Stimulated activated CD4-positive, alpha-beta T cell treated with anti-CD3 and anti-CD28 coated beads, Interleukin-2, amount 100 ng/mL, for 48 hours (primary cell): Measurements from ENCODE around the gene UBTD1.

ENCODE experiments used
- DNase-seq, 2 donors: peaks; one replicate each; pipeline ENCODE4 v3.0.0-alpha.2; 2020

The UBTD1 gene

GRCh38 chr10:97483921-97484320, 14.8 kb upstream of the UBTD1 start:
- DNase-seq, result no peak

- DNase-seq, result no peak
These were observed 13.0 kb upstream of the UBTD1 start for GRCh38 chr10:97485647-97486281.

- no peak for DNase-seq
These were observed 8.1 kb upstream of the UBTD1 start for GRCh38 chr10:97490592-97490991.

- DNase-seq, result no peak
These were observed 4.6 kb upstream of the UBTD1 start for GRCh38 chr10:97494151-97494550.

GRCh38 chr10:97494863-97495506, 3.7 kb upstream of the UBTD1 start:
- no peak for DNase-seq

DNA sequence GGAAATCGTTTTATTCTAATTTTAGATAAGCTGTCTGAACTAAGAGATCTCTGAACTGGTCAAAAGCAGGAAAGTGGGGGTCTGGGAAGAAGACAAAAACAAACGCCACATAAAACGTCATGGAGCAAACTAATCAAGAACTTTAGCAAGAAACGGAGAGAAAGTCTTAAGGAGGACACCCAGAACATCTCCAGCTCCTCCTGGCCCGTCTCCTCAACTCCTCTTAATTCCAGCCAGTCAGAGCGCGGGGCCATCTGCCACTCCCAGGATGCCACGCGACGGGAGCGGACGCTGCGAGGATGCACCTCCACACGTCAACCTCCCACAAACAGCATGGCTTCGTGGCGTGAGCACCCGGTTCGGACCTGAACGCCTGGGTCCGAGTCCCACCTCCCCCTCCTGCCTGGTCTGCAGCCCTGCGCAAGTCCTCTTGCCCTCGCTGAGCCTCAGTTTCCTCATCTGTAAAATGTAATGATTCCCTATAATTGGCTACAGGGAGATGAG, 1.1 kb upstream of the UBTD1 start:
- peak; percentile 73 to 74 for DNase-seq

DNA sequence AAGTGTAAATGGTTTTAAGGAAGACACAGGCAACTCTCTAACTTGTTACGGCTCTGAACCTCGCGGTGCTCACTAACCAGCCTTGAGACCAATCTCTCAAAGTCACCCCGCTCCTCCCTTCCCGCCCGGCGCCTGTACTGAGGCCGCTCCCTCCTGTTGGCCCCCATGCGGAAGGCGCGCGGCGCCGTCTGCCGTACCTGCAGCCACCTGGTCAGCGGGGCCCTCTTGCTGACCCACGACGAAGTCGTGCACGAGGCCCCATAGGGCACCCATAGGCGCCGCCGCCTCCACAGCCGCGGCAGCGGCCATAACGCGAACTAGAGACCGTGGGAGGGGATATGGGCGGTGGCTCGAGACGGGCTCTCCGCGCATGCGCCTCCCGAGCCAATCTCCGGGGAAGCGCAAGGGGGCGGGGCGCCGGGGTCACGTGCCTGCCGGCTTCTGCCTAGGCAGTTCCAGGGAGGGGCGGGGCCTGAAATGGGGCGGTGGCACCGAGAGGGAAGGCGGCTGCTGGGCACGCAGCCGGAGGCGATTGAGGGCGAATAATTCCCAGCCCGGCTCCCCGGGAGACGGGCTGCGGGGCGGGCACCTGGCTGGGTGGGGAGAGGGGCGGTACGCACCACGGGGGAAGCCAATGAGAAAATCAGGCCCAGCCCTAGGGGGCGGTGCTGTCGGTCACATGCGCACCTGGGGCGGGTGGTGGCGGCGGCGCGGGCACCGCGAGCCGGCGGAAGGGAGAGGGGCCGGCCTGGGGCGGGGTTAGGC, 466 bp upstream of the UBTD1 start, which contains the start of gene MMS19:
MMS19 (minus strand) TSS at position 347 of the 765 bp plus-strand sequence; CDS start at position 309, 38 bp downstream.
- peak; percentile 99 for DNase-seq

DNA sequence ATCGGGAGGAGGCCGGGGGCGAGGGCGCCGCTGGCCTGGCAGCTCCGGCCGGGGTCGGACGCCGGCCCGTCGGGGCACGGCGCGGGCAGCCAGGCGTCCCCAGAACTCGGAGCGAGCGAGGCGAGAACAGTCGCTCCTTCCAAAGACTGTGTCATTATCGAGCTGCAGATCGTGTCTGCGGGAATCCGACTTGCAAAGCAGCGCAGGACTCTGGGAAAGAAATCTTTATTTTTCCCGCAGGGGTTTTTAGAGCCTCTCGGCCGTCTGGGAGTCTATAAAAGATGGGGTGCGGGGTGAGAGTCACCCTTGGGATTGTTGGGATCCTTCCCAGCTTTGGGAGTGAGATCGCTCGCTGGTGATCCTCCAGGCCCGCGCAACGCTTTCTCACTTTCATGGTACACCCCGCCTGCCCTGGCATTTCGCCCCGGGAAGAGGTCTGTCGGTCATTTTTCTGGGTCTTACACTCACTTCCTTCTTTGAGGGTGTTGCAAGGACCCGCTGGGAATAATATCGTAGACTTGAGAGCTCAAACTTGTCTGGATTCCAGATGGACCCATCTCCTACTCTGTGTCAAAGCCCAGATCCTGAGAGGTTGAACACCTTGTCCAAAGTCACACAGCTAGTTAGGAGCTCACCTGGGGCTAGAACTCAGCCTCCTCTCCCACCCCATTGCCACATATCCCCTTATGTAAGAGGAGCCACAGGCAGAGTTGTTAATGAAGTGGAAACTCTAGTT, 1.0 kb downstream of the UBTD1 start:
- DNase-seq, result peak in 1 of 2 donors; percentile 1

DNA sequence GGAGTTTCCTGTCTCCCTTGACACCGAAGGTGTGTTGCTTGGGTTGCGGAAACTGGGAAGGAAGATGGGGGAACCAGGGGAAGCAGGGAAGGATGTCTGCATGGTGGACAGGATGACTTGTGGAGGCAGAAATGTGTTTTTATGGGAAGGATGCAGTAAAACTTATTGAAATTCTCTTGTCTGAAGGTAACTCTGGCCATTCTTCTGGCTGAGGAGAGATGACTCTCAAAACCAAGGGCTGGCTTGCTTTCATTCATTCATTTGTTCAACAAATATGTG, 1.5 kb downstream of the UBTD1 start:
- DNase-seq, result no peak

DNA sequence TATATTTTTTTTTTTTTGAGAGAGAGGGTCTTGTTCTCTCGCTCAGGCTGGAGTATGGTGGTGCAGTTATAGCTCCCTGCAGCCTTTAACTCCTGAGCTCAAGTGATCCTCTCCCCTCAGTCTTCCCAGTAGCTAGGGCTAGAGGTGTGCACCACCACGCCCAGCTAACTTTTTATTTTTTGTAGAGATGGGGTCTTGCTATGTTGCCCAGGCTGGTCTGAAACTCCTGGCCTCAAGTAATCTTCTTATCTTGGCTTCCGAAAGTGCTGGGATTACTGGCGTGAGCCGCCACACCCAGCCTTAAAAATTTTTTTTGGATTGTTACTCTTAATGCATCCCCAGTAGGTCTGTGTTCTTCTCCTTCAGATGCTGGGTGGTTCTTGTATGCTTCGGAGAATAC, 4.2 kb downstream of the UBTD1 start:
- no peak for DNase-seq

DNA sequence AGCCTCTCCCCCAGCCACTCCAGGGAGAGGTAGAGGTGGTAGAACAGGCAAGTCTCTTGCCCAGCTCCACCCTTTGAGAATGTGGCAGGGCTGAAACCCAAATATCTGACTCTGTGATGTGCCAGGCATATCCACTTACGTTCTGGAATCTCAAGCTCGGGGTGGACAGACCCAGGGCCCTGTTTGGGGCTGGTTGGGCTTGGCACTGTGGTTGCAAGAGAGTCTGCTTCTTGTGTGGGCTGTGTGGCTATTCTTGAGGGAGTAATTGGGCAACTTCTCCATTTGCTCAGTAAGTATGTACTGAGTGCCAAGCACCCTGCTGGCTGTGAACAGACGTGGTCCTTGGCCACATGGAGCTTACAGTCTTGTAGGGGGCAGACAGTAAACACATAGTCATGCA, 4.7 kb downstream of the UBTD1 start:
- DNase-seq, result no peak

- DNase-seq, result no peak
These were observed 6.4 kb downstream of the UBTD1 start for GRCh38 chr10:97505152-97505551.

GRCh38 chr10:97506199-97506991, 7.7 kb downstream of the UBTD1 start:
- DNase-seq, result no peak

DNA sequence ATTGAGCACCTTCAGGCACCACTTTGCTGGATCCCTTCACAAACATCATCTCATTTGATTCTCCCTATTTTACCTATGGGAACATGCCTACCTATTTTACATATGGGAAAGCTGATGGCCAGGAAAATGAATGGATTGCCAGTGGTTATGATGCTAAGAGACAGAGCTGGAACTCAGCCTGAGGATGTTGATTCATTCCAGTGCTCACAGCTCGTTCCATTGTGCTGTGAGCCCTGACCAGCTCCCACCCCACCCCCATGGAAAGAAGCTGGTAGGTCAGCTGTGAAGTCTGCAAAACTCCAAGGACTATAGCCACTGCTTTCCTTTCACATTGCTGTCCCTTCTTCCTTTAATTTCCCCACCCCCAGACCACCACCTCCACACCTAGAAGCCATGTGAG, 9.6 kb downstream of the UBTD1 start:
- no peak for DNase-seq

DNA sequence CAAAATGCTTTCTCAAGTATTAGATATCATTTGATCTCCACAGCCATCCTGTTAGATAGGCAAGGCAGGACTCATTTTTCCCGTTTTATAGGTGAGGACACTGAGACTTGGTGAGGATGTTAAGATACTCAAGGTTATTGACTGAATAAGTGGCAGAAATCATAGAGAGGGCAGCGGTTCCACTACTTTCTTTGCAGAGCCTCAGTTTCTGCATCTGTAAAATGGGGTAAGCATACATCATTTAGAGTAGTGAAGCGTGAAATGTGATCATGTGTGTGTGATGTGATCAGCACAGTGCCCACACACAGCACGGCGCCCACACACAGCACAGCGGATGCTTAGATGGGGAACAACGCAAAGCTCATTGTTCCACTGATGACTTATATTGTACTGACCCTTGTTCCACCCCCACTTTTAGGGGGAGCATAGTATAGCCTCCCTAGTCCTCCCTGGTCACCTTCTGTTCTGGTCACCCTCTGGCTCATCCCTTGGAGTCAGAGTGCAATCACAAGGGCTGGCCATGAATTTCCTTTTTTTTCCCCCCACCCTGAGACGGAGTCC, 10.5 kb downstream of the UBTD1 start:
- DNase-seq, result no peak

GRCh38 chr10:97510686-97511085, 12.0 kb downstream of the UBTD1 start:
- DNase-seq, result no peak

- no peak for DNase-seq
These were observed 13.2 kb downstream of the UBTD1 start for GRCh38 chr10:97511711-97512440.

DNA sequence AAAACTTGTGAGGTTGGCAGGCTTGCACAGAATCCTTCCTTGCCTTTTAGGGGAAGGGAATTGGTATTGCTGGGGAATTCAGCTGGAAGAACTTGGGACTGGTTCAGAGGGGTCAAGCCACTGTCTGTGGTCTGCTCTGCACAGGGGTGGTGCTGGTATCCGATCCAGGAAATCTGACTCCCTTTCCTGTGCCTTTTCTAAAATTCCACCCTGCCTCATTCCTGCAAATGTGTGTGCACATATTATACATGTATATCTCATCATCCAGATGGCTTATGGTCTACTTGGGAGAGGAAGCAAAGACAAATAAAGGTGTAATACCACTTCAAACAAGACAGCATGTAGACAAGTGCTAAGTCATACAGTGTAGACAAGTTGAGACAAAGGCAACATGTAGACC, 14.3 kb downstream of the UBTD1 start:
- no peak for DNase-seq

DNA sequence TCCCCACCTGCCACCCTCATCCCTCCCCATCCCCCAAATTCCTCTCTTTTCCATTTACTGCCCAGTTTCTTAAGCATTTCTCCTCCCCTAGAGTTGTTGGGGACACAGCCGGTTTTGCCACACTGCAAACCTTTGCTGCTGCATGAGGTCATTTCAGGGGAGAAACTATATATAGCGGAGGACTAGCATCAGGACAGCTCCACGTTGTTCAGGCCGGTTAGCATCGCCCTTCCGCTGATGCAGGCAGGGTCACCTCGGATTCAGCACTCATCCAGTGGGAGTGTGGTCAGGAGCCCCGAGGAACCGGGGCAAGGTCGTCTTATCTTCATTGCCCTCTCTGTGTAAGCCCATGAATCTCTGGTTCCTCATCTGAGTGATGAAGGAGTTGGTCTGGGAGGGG, 15.6 kb downstream of the UBTD1 start:
- no peak for DNase-seq

GRCh38 chr10:97515271-97515978, 16.7 kb downstream of the UBTD1 start:
- no peak for DNase-seq
